ENCODE measurements around the gene TUBB3.
"Not testable (repeated sequence)": the region's sequence is repeated elsewhere in the genome, so short reads cannot be mapped to it uniquely, and the experiment has no call there.

The TUBB3 gene

GRCh38 chr16:89922884-89923639 lies at the start of gene TUBB3:
Gene TUBB3, plus strand, starts transcription at chr16:89923342. Its CDS starts 60 bp downstream, at chr16:89923402.
- DNase-seq = peak; percentile 73 to 83

GRCh38 chr16:89873972-89874689 lies 49.0 kb upstream of the TUBB3 start:
- DNase-seq = peak; percentile 86 to 92

- not testable (repeated sequence) for DNase-seq
Measured at GRCh38 chr16:89879123-89879522, 44.0 kb upstream of the TUBB3 start.

- no peak for DNase-seq
Measured at GRCh38 chr16:89880477-89881367, 42.4 kb upstream of the TUBB3 start.

GRCh38 chr16:89881368-89881730 lies 41.8 kb upstream of the TUBB3 start:
- DNase-seq = no peak

- DNase-seq = no peak
Measured at GRCh38 chr16:89883346-89884040, 39.6 kb upstream of the TUBB3 start.

GRCh38 chr16:89884041-89884421 lies 39.1 kb upstream of the TUBB3 start:
- DNase-seq = no peak

- DNase-seq = no peak
Measured at GRCh38 chr16:89887243-89887642, 35.9 kb upstream of the TUBB3 start.

- DNase-seq = no peak
Measured at GRCh38 chr16:89890200-89890599, 32.9 kb upstream of the TUBB3 start.

- DNase-seq = no peak
Measured at GRCh38 chr16:89890886-89891657, 32.1 kb upstream of the TUBB3 start.

GRCh38 chr16:89892055-89892630 lies 31.0 kb upstream of the TUBB3 start:
- DNase-seq = no peak

GRCh38 chr16:89892635-89893034 lies 30.5 kb upstream of the TUBB3 start:
- no peak for DNase-seq

- DNase-seq = no peak
Measured at GRCh38 chr16:89893642-89894548, 29.2 kb upstream of the TUBB3 start.

- DNase-seq = no peak
Measured at GRCh38 chr16:89895482-89896250, 27.5 kb upstream of the TUBB3 start.

- no peak for DNase-seq
Measured at GRCh38 chr16:89897204-89897603, 25.9 kb upstream of the TUBB3 start.

GRCh38 chr16:89898201-89898967 lies 24.8 kb upstream of the TUBB3 start:
- no peak for DNase-seq

GRCh38 chr16:89899879-89900481 lies 23.2 kb upstream of the TUBB3 start:
- no peak for DNase-seq

GRCh38 chr16:89900885-89901284 lies 22.3 kb upstream of the TUBB3 start:
- DNase-seq = no peak
